CD4-positive, alpha-beta T cell treated with Interleukin-4 for 1 hour (primary cell): Measurements from ENCODE around the gene TTC23.

Experiments
- DNase-seq, 2 donors: peaks; one replicate each; pipeline ENCODE4 v3.0.0-alpha.2; 2020 to 2022

TTC23 gene

DNA sequence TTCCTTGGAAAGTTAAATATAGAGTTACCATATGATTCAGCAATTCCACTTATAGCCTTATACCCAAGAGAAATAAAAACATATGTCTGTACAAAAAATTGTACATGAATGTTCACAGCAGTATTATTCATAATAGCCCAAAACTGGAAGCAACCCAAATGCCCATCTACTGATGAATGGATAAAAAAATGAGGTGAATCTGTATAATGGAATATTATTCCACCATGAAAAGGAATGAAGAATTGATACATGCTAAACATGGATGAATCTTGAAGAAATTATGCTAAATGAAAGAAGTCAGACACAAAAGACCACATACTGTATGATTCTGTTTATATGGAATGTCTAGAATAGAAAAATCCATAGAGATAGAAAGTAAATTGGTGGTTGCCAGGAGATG, 61.4 kb downstream of the TTC23 start:
- DNase-seq, result no peak

DNA sequence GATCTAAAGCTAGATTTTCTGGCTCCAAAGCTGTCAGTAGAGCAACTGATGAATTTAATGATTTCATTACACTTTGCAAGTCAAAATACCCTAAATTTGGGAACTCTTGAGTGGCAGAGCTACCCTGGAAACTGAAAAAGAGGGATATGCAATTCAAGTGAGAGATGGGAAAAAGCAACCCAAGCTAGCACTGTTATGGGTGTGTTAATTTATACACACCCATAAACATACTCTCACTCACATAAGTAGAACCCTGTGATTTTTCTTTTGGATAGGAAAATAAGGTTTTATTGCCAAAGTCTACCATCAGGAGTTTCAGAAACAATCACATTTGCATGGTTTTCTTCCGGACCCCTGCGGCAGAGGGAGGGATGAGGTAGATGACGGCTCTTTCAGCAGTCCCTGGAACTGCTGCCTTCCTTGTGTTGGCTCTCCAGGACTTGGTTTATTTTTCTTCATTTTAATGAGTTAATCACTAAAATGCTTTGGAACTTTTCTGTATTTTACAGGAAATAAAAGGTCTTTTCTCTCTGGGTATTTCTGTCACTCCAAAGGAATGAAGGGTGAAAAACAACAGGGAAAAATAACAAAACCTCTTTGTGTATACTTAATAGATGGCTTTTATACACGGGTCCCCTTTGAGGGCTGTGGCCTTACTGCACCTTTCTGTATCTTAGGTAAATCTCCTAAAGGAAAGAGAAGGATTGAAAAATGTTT, 63.8 kb downstream of the TTC23 start:
- no peak for DNase-seq

DNA sequence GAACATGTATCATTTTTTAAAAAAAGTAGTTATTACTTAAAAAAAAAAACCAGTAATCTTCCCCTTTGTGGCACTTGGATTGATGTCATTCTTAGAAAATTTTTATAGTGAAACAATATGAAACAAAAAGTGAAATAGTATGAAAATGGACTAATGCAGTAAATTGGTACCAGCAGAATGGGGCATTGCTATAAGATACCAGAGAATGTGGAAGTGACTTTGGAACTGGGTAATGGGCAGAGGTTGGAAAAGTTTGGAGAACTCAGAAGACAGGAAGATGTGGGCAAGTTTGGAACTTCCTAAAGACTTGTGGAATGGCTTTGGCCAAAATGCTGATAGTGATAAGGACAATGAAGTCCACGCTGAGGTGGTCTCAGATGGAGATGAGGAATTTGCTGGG, 66.6 kb downstream of the TTC23 start:
- no peak for DNase-seq

DNA sequence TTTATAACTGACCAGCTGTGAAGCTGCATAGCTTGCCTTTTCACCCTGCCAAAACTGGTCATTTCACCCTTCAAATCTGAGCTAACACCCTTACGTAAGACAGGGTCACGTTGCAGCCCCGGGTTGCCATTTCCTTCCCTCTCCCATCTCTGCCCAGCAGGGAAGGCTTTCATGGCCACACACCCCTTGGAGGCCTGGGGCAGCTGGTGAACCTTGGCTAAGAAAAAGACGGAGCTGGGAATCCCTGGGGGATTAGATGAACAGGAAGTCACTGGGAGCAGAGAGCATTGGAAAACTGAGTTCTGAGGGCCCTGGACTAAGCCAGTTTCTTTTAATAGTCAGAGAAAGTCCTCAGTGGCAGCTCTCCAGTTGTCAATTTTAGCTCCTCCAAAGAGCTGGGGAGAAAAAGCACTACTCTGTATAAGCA, 67.8 kb downstream of the TTC23 start:
- DNase-seq, result no peak

DNA sequence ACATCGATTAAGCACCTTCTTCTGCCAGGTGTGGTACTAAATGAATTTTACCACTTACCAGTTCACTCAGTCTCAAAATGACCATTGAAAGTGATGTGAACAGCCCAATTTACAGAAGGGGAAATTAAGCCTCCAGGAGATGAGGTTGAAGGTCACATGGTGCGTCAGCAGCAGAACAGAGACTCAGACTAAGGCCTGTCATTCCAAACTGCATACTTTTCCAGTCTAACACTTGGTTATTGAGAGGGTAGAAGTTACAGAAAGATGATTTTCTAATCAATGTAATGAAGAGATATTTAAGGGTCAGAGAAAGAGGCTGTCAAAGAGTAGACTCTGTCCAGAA, 68.4 kb downstream of the TTC23 start:
- no peak for DNase-seq

DNA sequence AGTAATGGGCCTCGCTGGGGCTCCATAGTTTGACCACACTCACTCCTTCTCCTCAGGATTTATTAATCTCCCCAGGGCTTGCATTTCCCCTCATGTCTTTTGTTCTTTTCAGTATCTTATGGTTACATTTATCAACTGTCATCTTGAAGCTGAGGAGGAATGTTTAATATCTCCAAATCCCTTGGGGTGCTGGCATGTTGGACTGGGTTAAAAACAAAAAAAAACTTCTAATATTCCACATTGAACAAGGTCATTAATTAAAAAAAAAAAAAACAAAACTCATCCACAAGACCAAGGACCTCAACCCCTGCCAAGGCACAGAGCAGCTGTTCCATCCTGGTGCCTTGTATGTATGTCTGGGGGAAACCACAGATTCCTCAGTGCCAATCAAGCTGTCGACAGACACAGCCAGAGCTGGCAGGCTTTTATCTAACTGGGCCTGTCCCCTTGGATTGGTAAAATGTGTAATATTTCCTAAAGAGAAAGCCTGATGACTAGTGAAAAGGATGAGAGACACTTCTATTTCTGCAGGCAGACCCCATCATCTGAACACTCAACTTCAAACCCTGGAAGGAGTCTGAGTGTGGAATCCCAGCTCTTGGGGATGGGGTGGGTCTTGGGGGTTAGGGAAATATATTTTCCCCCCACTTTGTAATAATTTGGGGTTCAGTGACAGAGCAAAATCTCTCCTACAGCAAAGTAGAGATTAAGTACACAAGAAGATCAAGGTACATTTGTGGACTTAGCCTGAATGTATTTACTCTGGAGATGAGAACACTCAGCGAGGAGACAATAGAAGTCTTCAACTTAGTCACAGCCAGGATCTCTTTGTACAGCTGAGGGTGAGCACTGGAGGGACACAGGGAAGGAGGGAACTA, 69.1 kb downstream of the TTC23 start:
- no peak for DNase-seq

DNA sequence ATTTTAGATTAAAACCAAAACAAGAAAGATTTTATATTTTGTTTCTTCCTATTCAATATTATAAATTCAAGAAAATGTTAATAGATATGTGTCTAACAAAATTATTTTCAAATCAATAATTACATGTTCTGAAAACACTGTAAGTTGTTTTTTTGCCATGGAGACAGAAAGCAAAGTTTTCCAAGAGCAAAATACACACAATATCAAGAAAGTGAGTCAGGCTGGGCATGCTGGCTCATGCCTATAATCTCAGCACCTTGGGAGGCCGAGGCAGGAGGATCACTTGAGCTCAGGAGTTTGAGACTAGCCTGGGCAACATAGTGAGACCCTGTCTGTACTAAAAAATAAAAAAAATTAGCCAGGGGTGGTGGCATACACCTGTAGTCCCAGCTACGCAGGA, 71.7 kb downstream of the TTC23 start:
- no peak for DNase-seq

DNA sequence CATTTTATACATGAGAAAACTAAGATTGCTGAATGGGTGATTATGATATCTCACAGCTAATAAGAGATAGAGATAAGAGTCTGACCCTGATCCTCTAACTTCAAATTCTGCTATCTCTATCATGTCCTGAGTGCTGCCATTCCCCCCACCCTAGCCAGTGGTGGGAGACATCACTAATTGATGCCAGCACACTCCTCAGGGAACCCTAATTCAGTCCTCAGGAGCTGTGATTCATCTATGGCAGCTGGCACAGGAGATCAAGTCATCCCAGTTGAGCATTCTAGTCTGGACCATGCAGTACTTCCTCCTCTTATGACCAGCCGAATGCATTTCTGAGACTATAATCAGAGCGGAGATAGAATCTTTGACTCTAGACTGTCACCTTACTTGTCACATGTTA, 72.6 kb downstream of the TTC23 start:
- DNase-seq, result no peak

DNA sequence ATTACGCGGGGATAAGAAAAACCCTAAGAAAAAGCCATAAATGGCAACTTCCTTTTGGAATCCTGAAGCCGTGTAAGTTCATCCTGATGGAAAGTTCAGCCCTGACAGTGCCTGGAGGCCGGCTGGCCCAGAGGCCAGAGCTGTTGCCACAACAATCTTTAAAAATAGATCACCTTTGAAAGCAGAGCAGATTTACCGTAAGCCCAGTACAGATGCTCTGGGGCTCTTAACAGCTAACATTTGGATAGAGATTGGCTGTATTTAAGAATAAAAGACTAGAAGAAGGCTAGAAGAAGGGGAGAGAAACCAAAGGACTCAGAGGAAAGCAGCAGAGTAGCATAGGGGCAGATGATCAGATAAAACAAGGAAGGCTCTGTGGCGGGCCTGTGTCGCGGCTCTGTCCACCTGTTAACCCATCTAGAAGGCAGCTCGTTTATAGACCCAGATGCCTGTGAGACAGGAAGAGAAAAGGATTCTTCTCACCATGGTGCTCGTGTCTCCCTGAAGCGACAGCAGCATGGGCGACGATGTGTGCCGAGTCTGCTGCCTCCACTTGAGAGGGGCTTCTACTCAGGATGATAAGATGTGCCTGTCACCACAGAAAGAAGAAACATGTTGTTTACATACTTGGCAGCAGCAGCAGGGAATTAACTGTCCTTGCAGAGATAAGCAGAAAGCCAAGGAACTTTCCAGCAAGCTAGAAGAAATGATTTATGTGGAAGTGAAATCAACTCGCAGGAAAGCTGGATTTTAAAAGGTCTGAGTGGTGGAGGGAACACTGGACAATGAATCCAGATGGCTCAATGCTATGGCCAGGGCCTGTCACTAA, 74.6 kb downstream of the TTC23 start:
- no peak for DNase-seq

DNA sequence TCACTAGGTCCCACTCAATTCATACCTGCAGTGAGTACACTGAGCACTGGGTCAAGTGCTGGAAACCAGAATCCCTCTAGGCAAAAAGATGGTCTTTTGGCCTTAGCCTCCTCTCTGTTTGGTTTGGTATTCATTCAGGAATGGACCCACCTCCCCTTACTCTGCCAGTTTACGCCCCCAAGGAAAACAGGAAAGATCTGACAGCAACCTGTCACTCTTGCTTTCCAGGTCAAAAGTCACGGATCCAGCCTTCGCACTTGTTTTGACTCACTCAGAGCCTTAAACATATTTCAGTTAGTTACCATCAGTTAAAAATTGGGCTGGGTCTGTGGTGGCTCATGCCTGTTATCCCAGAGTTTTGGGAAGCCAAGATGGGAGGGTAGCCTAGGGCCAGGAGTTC, 76.4 kb downstream of the TTC23 start:
- DNase-seq, result no peak

DNA sequence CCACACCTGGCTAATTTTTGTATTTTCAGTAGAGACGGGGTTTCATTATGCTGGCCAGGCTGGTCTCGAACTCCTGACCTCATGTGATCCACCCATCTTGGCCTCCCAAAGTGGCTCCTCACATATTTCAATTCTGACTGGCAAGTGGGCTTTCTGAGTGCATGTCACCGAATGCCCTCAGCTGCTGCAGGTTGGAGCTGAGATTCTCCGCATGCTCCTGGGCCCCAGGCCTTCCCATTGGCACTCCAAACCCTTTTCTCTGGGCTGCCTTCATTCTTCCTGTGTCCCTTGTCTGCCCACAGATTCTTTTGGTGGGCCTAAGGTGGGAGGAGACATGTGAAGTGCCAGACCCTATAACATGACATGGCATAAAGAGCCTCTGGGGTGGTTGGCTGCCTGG, 77.2 kb downstream of the TTC23 start:
- DNase-seq, result no peak

DNA sequence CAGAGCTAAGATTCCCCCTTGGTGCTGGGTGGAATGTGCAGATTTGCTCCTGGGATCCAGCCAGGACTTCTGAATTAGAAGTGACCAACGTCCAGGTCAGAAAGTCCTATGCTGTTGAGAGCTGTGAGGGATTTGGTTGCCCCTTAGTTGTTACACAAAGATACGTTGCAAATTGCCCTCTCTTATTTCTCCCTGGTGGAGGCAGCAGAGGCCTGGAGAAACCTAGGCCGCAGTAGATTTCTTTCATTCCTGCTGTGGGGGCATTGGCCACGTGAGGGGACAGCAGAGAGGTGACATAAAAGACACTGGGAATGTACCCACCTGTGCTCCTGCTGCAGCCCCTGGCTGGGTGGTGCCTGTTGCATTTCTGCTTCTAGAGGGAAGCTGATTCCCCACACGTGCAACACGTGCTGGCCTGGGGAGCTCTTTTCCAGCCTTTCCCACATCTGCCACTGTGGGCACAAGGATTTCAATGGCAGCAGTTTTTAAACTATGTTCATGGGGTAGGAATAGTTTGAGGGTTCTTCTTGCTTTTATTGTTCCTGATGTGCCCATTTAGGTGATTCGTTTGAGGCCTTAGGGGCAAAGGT, 78.8 kb downstream of the TTC23 start:
- no peak for DNase-seq

DNA sequence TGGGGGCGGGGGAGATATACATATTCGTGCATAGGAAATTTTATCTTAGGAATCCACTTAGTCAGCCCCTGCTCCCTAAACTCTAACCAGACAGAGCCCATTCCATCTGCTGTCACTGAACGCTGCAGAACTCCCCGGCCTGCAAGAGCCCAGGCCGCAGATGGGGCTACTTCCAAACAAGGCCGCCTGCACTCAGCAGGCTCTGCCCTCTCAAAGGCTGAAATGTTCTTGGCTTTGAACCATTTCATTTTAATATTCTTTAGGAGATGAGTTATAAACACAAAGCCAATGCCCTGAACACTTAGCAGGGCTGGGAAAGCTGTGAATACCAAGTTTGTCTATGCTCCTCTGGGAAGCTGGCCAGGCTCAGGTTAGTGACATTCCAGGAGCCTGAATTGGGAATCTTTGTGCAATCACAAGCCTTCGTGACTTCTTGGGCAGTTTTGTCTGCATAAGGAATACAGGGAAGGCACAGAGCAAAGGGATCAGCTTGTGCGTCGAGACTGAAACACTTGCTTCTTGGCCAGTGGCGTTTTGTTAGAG, 79.5 kb downstream of the TTC23 start:
- no peak for DNase-seq

DNA sequence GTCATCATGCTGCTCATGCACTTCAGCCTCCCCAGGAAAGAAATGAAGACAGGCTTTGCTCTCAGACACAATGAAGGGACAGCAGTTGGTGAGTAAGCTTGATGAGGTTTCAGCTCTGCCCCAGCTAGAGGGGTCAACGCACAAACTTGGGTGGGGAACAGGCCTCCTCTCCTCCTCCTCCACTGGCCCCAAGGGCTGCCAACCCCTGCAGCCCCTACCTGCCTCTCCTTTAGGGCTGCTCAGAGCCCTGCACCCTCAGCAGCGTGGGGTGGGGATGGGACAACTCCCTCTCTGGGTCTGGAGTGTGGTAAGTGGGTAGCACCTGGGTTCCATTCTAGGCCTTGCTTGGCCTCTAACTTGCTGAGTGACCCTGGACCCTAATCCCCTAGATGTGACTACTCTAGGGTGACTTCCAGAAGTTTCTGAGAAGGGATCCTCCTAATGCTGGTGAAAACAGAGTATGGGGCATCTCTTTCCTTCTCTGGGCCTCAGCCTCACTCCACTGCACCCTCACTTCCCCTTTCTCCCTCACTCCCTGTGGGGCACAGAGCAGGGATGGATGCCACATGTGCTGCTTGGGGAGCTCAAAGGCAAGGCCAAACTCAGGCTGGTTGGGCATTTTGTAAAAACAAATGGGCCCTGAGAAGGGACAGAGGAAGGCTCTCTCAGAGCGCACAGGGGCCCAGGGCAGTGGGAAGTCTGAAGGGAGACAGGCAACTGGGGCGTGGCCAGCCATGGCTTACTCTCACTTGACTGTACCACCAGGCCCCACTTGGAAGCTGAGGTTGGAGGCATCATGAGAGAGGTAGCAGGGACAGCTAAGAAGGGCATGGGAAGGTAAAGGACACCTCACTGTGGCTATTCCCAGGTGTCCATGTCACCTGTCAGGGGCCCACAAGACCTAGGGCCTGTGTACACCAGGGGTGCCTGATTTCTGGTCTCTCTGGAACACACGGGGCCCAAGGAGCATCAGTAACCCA, 80.5 kb downstream of the TTC23 start:
- no peak for DNase-seq

DNA sequence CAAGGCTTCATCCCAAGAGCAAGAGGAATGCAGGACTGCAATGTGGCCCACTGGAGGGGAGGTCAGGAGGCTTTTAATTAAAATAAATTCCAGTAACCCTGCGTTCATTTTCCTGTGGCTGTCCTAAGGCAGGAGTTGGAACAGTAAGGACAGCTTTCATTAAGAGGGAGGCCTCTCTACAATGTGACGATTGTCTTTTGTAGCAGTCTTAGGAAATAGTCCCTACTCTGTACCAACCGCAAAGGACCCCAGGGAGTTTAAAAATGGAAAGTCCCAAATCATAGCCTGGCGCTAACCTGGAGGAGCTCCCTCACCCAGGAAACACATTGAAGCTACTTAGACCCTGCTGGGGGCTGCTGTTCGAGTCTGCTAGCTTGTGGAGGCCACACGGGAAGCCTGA, 81.7 kb downstream of the TTC23 start:
- no peak for DNase-seq

DNA sequence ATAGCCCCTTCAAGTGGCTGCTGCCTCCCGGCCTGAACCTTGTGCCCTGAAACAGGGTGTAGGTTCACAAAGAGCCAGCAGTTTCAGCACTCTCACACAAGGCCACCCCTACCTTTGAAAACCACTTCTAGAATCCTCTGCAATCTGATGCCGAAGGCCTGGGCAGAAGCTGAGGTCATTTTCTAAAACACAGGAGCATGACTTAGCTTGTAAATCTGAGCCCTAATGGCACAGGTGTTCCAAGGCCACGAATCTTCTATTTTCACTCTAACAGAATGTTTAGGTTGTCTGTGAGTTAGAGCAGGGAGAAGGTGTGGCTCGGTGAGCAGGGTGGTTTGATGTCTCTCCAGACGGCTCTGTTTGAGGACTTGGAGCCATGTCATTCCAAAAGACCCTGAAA, 82.2 kb downstream of the TTC23 start:
- DNase-seq, result no peak

DNA sequence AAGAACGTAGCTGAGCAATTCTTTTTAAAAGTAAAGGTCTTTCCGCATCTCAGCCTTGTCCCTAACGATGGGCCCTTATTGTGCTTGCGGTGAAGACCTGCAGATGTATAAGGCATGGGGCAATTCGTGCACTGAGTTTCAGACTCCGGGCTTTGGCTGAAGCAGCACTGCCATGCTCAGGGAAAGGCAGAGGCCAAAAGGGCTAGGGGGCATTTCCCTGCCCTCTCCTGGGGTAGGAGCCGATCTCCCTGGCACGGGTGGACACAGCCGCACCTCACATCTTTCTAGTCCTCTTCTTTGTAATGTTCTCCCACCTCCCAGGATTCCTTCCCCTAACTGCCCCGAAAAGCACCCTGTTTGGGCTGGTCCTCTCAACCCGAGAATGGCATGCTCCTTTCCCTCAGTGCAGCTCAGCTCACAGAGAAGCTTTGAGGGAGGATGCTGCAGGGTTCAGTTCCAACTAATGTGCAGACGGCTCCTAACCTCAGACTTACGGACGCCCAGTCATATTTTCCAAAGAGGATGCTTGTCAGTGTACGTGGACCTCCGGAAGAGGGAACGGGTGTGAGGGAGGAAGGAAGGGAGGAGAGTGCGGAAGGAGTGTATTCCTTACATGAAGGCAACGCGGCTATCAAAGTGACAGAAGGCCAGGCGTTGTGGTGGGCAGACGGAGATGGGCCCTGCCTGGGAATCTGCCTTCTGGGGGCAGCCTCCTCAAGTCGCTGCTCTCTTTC, 83.3 kb downstream of the TTC23 start:
- DNase-seq, result no peak

DNA sequence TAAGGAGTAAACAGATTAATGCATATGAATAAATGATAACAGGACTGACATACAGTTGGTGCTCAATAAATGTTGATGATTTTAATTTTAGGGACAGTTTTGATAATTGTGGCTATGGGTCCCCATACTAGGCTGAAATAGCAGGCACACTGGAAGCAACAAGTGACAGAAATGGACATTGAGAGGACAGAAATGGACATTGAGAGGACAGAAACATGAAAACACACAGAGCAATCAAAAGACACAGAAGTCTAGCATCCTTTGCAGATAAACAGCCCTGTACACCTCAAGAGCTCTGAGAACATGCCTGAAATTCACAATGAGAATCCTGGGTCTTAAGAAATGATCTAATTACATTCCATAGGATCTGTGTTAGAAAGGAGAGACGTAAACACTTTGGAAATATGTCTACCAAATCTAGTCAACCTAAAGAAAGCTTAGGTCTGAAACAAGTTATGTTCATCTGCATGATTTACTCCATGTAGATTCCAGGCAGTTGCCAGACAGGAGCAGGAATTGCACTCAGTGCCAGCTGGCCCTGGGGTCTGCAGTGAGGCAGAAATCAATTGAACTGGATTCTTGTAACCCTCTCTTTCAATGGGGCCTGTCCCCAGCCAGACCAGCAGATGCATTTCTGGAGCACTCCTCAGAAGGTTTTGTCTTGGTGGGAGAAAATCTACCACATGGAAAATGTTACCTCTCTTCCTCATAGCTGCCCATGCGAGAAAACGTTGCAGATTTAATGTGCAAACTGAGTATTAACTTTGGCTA, 84.2 kb downstream of the TTC23 start:
- DNase-seq, result no peak

DNA sequence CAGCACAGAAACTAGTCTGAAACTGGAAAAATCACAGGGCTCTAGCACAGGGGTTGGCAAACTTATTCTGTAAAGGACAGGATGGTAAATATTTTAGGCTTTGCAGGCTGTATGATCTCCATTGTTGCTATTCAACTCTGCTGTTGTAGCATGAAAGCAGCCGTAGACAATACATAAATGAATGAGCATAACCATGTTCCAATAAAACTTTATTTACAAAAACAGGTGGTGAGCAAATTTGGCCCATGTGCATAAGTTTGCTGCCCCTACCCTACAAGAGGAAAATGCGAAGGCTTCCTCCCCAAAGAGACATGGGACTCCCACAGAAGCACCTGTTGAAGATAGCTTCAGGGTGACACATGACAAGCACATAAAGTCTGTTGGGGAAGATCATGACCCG, 85.3 kb downstream of the TTC23 start:
- DNase-seq, result no peak
